Aorta (tissue), 5 donors: ENCODE data around the gene ZFHX3. TPM values are rescaled to one million over a fixed set of nuclear protein-coding genes. Genes with fewer than 3 reads are reported as not detected.

ENCODE experiments used
- ATAC-seq: fragments of 200-7000 bp; cut with Tn5 transposase; one replicate; pipeline ENCODE4 v1.9.1; 2022; ENCODE audit warnings: moderate library complexity; ENCODE audit not compliant: low FRiP score
- DNase-seq, 2 donors: peaks; one replicate each; pipeline ENCODE4 v3.0.0-alpha.2; 2020
- H3K27ac ChIP-seq, 2 donors: one replicate each; pipeline ENCODE4 v1.5.1; 2013; ENCODE audit warnings: low read length in 2 of 2, mild to moderate bottlenecking in 2 of 2, moderate library complexity in 2 of 2, control low read depth in 1 of 2, inconsistent platforms in 1 of 2, low read depth in 1 of 2
- H3K27me3 ChIP-seq, 2 donors: one replicate each; pipeline ENCODE4 v1.6.1; 2013; ENCODE audit warnings: control low read depth in 1 of 2, low read length in 1 of 2, mild to moderate bottlenecking in 1 of 2, moderate library complexity in 1 of 2; ENCODE audit not compliant: insufficient read depth in 2 of 2, control insufficient read depth in 1 of 2
- H3K36me3 ChIP-seq, 2 donors: one replicate each; pipeline ENCODE4 v1.6.1; 2013; ENCODE audit warnings: control low read depth in 1 of 2, low read length in 1 of 2, mild to moderate bottlenecking in 1 of 2; ENCODE audit not compliant: insufficient read depth in 2 of 2, control insufficient read depth in 1 of 2
- H3K4me1 ChIP-seq, 2 donors: one replicate each; pipeline ENCODE4 v1.6.1; 2013; ENCODE audit warnings: low read length in 2 of 2, control low read depth in 1 of 2, mild to moderate bottlenecking in 1 of 2, moderate library complexity in 1 of 2; ENCODE audit not compliant: insufficient read depth in 2 of 2, control insufficient read depth in 1 of 2
- H3K4me3 ChIP-seq, 2 donors: one replicate each; pipeline ENCODE4 v1.5.1; 2013; ENCODE audit warnings: low read length in 2 of 2, control low read depth in 1 of 2, mild to moderate bottlenecking in 1 of 2
- H3K9me3 ChIP-seq: one replicate; pipeline ENCODE4 v1.6.1; 2013; ENCODE audit warnings: mild to moderate bottlenecking, low read length; ENCODE audit not compliant: control insufficient read depth
- WGBS, 2 donors: extraction: QIAGEN DNeasy Blood & Tissue Kit; methylation state at CpG; one replicate each; pipeline ENCODE4 v1.1.7; 2013; 5-methylcytosine and 5-hydroxymethylcytosine counted together
- intact Hi-C, 2 donors: fragments of 100-400 bp; cut with DNase I; formaldehyde crosslinking; loops; one replicate each; pipeline versions ENCODE4 v1.14.2 to v1.15.0; 2022
- polyA plus RNA-seq, 2 donors: library from polyadenylated mRNA; stranded (reverse); fragments of 200-250 nt; gene quantifications; one replicate each; pipeline ENCODE4 v1.2.3, GENCODE V29; 2013
- total RNA-seq, 2 donors: library from RNA; stranded (reverse); fragmentation: NEBNext Ultra II Directional; extraction: Animal tissue kit (Norgen Biotek cat#: 25700); gene quantifications; one replicate each; pipeline ENCODE4 v1.2.1, GENCODE V29; 2021
- donor health status: healthy with polysubstance abuse.
- donor health status: Bipolar disorder and iron deficiency.
- donor health status: DM: no; HTN: no; CAD: no.
- donor health status: DM: no; HTN: no; CAD: no.
- donor health status: DM: yes; HTN: yes; CAD: no.

The ZFHX3 gene
- total and polyA plus RNA-seq, 4 donors, result 4.3 to 96.9 (median 37.7) TPM

DNA sequence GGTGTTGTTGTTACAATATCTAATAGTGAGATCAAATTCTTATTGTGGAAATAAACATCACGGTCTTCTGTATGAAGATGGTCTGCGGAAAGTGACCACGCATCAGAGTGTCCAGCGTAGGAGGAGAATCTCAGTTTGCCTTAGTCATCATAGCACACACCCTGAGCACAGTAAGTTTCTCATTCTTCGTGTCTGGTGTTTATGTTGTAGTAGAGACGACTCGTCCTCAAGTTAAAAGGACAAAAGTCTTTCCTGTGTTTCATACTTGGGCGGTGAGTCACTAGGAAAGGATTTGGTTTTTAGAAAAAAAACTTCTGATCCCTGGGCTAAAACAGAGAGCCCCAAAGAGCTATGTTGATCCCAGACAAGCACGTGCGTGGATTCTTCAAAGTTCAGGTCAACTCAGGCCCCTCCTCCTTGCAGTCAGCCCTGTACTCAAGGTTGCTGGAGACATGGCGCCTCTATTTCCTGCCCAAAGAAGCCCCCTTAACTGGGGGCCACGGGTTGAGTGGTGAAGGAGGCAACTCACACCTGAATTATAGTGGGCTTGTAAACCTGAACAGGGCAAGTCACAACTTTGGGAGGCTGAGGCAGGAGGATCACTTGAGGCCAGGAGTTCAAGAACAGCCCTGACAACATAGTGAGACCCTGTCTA lies 170.4 kb downstream of the ZFHX3 start:
- H3K27ac ChIP-seq, result peak overlapping the region in 1 of 2 donors; percentile 46
- no peaks in the 10 kb centered on the region for H3K27me3 ChIP-seq
- no peaks in the 10 kb centered on the region for H3K36me3 ChIP-seq
- H3K4me3 ChIP-seq, result no peak overlapping the region
- H3K9me3 ChIP-seq, result no peaks in the 10 kb centered on the region
- peaks cover 0 to 3% of the 10 kb centered on the region in 2 donors for H3K4me1 ChIP-seq
- WGBS, 2 donors, result 47 to 55% methylated on average over 12 of the region's 12 CpGs
- peak; percentile 24 for ATAC-seq
- intact Hi-C loops, result no loop called here
- no peak for DNase-seq

DNA sequence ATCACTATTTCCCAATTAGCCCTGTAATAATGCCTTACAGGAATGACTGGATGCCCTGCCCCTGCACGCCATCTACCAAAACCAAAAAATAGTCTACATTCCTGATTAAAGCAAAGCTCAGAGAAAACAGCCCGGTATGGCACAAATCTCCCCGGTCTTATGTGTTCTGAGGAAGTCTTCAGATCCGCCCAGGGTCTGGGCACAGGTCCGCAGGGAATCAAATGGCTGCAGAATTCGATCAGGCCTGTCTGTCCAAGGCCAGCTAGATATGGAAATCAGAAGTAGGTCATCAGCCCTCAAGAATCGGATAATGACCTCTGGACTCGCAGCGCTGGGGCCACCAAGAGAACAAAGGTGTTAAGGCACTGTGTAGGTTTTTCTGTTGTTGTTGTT lies 171.0 kb downstream of the ZFHX3 start:
- peak overlapping the region in 1 of 2 donors; percentile 46 for H3K27ac ChIP-seq
- WGBS, 2 donors, result 82% methylated on average over 9 of the region's 9 CpGs
- no peaks in the 10 kb centered on the region for H3K27me3 ChIP-seq
- intact Hi-C loops, result no loop called here
- peaks cover 0 to 3% of the 10 kb centered on the region in 2 donors for H3K4me1 ChIP-seq
- ATAC-seq (no peak), DNase-seq (no peak)
- H3K36me3 ChIP-seq, result no peaks in the 10 kb centered on the region
- H3K4me3 ChIP-seq, result no peak overlapping the region
- H3K9me3 ChIP-seq, result no peaks in the 10 kb centered on the region

GRCh38 chr16:72876221-72876620 lies 171.7 kb downstream of the ZFHX3 start:
- DNase-seq (peak; percentile 87 to 89), ATAC-seq (peak; percentile 69)
- Histone ChIP-seq H3K9me3 (no peaks in the 10 kb centered on the region), H3K4me1 (peaks cover 0 to 3% of the 10 kb centered on the region in 2 donors), H3K4me3 (no peak overlapping the region), H3K27ac (peak overlapping the region in 1 of 2 donors; percentile 4), H3K36me3 (no peaks in the 10 kb centered on the region), H3K27me3 (no peaks in the 10 kb centered on the region)
- 17 to 23% methylated on average over 8 of the region's 8 CpGs for whole genome bisulfite sequencing, 2 donors
- intact Hi-C loops, result no loop called here

- H3K27me3 ChIP-seq, result no peaks in the 10 kb centered on the region
- peaks cover 0 to 3% of the 10 kb centered on the region in 2 donors for H3K4me1 ChIP-seq
- no peaks in the 10 kb centered on the region for H3K9me3 ChIP-seq
- H3K27ac ChIP-seq, result no peak overlapping the region
- no peaks in the 10 kb centered on the region for H3K36me3 ChIP-seq
- DNase-seq, result no peak
- WGBS, 2 donors, result 35 to 39% methylated on average over 12 of the region's 12 CpGs
- ATAC-seq, result no peak
- intact Hi-C loops, result no loop called here
- H3K4me3 ChIP-seq, result no peak overlapping the region
These were observed 172.5 kb downstream of the ZFHX3 start for GRCh38 chr16:72875291-72876031.

GRCh38 chr16:72873853-72874252 lies 174.1 kb downstream of the ZFHX3 start:
- ATAC-seq (no peak), DNase-seq (no peak)
- H3K9me3 ChIP-seq, result no peaks in the 10 kb centered on the region
- H3K27me3 ChIP-seq, result no peaks in the 10 kb centered on the region
- H3K4me1 ChIP-seq, result peaks cover 0 to 3% of the 10 kb centered on the region in 2 donors
- WGBS, 2 donors, result 92 to 96% methylated on average over 8 of the region's 8 CpGs
- H3K36me3 ChIP-seq, result no peaks in the 10 kb centered on the region
- no peak overlapping the region for H3K27ac ChIP-seq
- no peak overlapping the region for H3K4me3 ChIP-seq
- intact Hi-C loops, result no loop called here

DNA sequence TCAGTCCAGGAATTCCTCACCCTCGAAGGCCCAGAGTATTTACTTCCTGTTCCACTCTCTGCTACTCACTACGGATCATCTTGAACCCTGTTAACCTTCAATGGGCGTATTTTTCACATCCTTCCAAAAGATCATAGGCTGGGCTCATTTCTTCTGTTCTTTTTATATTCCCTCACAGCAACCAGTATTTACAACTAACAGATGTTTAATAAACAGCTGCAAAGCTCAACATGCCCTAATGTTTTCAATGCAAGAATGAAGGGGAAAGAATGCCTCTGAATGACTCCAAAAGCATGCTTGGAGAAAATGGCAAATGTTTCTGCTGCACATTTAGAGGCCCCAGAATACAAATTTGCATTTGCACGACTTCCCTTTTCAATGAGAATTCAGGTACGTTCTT lies 174.9 kb downstream of the ZFHX3 start:
- H3K9me3 ChIP-seq, result no peaks in the 10 kb centered on the region
- ATAC-seq (no peak), DNase-seq (no peak)
- intact Hi-C loops, result no loop called here
- 85 to 88% methylated on average over 5 of the region's 5 CpGs for WGBS, 2 donors
- no peak overlapping the region for H3K4me3 ChIP-seq
- no peak overlapping the region for H3K27ac ChIP-seq
- H3K4me1 ChIP-seq, result peaks cover 0 to 3% of the 10 kb centered on the region in 2 donors
- no peaks in the 10 kb centered on the region for H3K27me3 ChIP-seq
- H3K36me3 ChIP-seq, result no peaks in the 10 kb centered on the region

DNA sequence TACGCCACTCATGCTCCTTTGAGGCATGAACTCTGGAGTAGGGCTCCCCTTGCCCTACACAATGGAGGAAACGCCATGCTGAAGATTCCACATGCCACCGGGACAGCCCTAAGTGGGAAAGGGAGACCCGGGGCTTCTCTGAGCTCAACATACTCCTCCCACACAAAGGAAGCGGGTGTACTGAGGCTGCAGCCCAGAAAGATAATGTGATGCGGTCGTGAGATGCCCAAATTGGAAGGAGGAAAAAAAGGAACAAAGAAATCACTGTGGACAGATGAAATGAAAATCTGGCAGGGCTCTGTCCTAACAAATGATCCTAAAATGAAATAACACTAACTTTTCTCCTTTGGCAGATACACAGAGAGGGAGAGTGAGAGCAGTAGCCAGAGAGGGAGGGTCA lies 182.1 kb downstream of the ZFHX3 start:
- no peak for DNase-seq
- Histone ChIP-seq H3K9me3 (no peaks in the 10 kb centered on the region), H3K4me1 (peaks cover 0 to 4% of the 10 kb centered on the region in 2 donors), H3K4me3 (no peak overlapping the region), H3K27ac (no peak overlapping the region), H3K27me3 (no peaks in the 10 kb centered on the region), H3K36me3 (peaks cover 0 to 6% of the 10 kb centered on the region in 2 donors)
- intact Hi-C loops, result no loop called here
- ATAC-seq, result no peak
- 79 to 80% methylated on average over 7 of the region's 7 CpGs for WGBS, 2 donors

DNA sequence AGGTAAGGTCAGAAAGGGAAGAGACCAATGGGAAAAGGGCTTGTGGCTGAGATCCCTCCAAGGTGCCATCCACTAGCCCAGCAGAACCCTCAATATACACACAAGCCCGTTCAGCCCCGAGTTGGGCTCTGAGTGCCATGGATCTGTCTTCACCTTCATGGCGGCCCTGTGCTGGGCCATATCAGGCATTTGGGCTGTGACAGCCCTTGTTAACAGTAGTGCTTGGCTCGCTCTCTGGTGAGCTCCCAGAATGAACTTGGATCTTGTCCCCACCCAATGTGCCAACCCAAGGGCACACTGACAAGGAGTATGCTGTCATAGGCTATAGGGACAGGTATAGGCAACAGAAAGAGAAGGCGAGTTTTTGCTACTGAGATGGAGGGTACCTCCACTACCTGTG lies 182.7 kb downstream of the ZFHX3 start:
- no peak for ATAC-seq
- Histone ChIP-seq H3K27ac (no peak overlapping the region), H3K9me3 (no peaks in the 10 kb centered on the region), H3K36me3 (peaks cover 0 to 6% of the 10 kb centered on the region in 2 donors), H3K27me3 (no peaks in the 10 kb centered on the region), H3K4me3 (no peak overlapping the region), H3K4me1 (peaks cover 0 to 4% of the 10 kb centered on the region in 2 donors)
- intact Hi-C loops, result no loop called here
- 91 to 95% methylated on average over 5 of the region's 5 CpGs for WGBS, 2 donors
- DNase-seq, result no peak
